Naive thymus-derived CD4-positive, alpha-beta T cell (primary cell): Measurements from ENCODE around the gene IGFBP6. TPM values are rescaled to one million over a fixed set of nuclear protein-coding genes. Genes with fewer than 3 reads are reported as not detected.

ENCODE experiments used
- ATAC-seq: fragments of 150-1000 bp; cut with Tn5 transposase; 2 replicates; pipeline ENCODE4 v1.10.0; 2021; ENCODE audit warnings: mild to moderate bottlenecking, moderate library complexity
- CTCF ChIA-PET: fragments of 350-600 bp; sonication (Branson Sonifier 250); formaldehyde crosslinking; loops from one replicate; lab custom pipeline; 2021; ENCODE audit warnings: antibody characterized with exemption; lab: Charles Lee
- POLR2A ChIA-PET: fragments of 350-600 bp; sonication (Branson Sonifier 250); formaldehyde crosslinking; loops from one replicate; lab custom pipeline; 2021; ENCODE audit warnings: antibody characterized with exemption, inconsistent platforms; lab: Charles Lee
- DNase-seq, 9 donors: peaks; one replicate each; pipeline versions ENCODE4 v3.0.0 to v3.0.0-alpha.2; 2020 to 2022; ENCODE audit warnings: mixed read lengths in 1 of 9
- H3K27ac ChIP-seq: one replicate; pipeline ENCODE4 v1.7.0; 2013; ENCODE audit warnings: mild to moderate bottlenecking, low read depth, low read length, moderate library complexity
- H3K27me3 ChIP-seq, 2 donors: one replicate each; pipeline ENCODE4 v1.7.0; 2013; ENCODE audit warnings: low read length in 2 of 2, mild to moderate bottlenecking in 2 of 2, moderate library complexity in 2 of 2; ENCODE audit not compliant: control insufficient read depth in 2 of 2, insufficient read depth in 2 of 2
- H3K36me3 ChIP-seq, 3 experiments: 1 replicate in 2 of 3; 2 replicates in 1 of 3; pipeline ENCODE4 v1.7.0; 2013; ENCODE audit warnings: low read length in 3 of 3, mild to moderate bottlenecking in 3 of 3, moderate library complexity in 1 of 3; ENCODE audit not compliant: insufficient read depth in 3 of 3, control insufficient read depth in 2 of 3
- H3K4me1 ChIP-seq, 2 donors: one replicate each; pipeline ENCODE4 v1.7.0; 2013; ENCODE audit warnings: low read length in 2 of 2, mild to moderate bottlenecking in 2 of 2, moderate library complexity in 1 of 2; ENCODE audit not compliant: control insufficient read depth in 2 of 2, insufficient read depth in 2 of 2
- H3K4me3 ChIP-seq: 2 replicates; pipeline ENCODE4 v1.7.0; 2013; ENCODE audit warnings: mild to moderate bottlenecking, low read length
- H3K9me3 ChIP-seq, 3 experiments: 1 replicate in 2 of 3; 2 replicates in 1 of 3; pipeline ENCODE4 v1.7.0; 2013; ENCODE audit warnings: low read length in 3 of 3; ENCODE audit not compliant: control insufficient read depth in 2 of 3
- H3K27ac Mint-ChIP-seq, 9 donors: one replicate each; pipeline ENCODE4 v1.8.0; 2020 to 2022; ENCODE audit warnings: mixed read lengths in 9 of 9, mild to moderate bottlenecking in 8 of 9, moderate library complexity in 5 of 9, inconsistent platforms in 2 of 9
- H3K27me3 Mint-ChIP-seq, 5 donors: one replicate each; pipeline ENCODE4 v1.8.0; 2021 to 2022; ENCODE audit warnings: mixed read lengths in 5 of 5, mild to moderate bottlenecking in 1 of 5
- H3K36me3 Mint-ChIP-seq, 5 donors: one replicate each; pipeline ENCODE4 v1.8.0; 2020 to 2022; ENCODE audit warnings: mixed read lengths in 5 of 5, mild to moderate bottlenecking in 3 of 5, inconsistent platforms in 1 of 5
- H3K4me1 Mint-ChIP-seq, 7 donors: one replicate each; pipeline ENCODE4 v1.8.0; 2020 to 2022; ENCODE audit warnings: mixed read lengths in 7 of 7, mild to moderate bottlenecking in 3 of 7, inconsistent platforms in 1 of 7
- H3K4me3 Mint-ChIP-seq, 10 donors: one replicate each; pipeline ENCODE4 v1.8.0; 2020 to 2022; ENCODE audit warnings: mild to moderate bottlenecking in 10 of 10, mixed read lengths in 10 of 10, moderate library complexity in 6 of 10, inconsistent platforms in 2 of 10
- H3K9me3 Mint-ChIP-seq, 11 donors: one replicate each; pipeline ENCODE4 v1.8.0; 2020 to 2022; ENCODE audit warnings: mixed read lengths in 11 of 11, mild to moderate bottlenecking in 4 of 11, inconsistent platforms in 1 of 11, moderate library complexity in 1 of 11
- intact Hi-C, 2 donors: fragments of 100-400 bp; cut with micrococcal nuclease; formaldehyde crosslinking; loops; one replicate each; pipeline ENCODE4 v1.15.1; 2023
- polyA plus RNA-seq, 2 donors: library from polyadenylated mRNA; unstranded; fragments of 300-500 nt; fragmentation: Illumina TruSeq; gene quantifications; one replicate each; pipeline ENCODE4 v1.2.3, GENCODE V29; 2021
- total RNA-seq, 6 experiments: library from RNA in 5 of 6; stranded (reverse) in 5 of 6; gene quantifications; 1 replicate in 5 of 6; 2 replicates in 1 of 6; pipeline ENCODE4 v1.2.3 and lab custom pipeline; 2021 to 2026

IGFBP6 gene
- total and polyA plus RNA-seq, 7 experiments from 2014 or later = 0.34 to 0.81 (median 0.54) TPM; not detected in 2

GRCh38 chr12:53054112-53054878 is 43.2 kb upstream of the IGFBP6 start:
- Mint-ChIP-seq H3K36me3 (no peaks in the 10 kb centered on the region), H3K27me3 (no peaks in the 10 kb centered on the region), H3K27ac (peak overlapping the region; percentile 83 to 96 (median 92)), H3K4me3 (peak overlapping the region; percentile 89 to 97 (median 94)), H3K4me1 (peaks cover 8 to 14% (median 11%) of the 10 kb centered on the region in 7 donors), H3K9me3 (no peaks in the 10 kb centered on the region)
- H3K27me3 ChIP-seq = no peaks in the 10 kb centered on the region
- peak overlapping the region; percentile 95 for H3K4me3 ChIP-seq
- H3K4me1 ChIP-seq = peaks cover 6 to 9% of the 10 kb centered on the region in 2 donors
- POLR2A ChIA-PET = interaction anchor here (0.7 to 2.4 kb wide), 8 partner anchors 9 to 144 kb away, joined by 3 to 16 read pairs (median 4); partner anchors contain the start of genes EIF4B, IGFBP6 and SPRYD3
- DNase-seq = peak; percentile 85 to 94 (median 93)
- intact Hi-C loops = loop anchor here (1.0 to 10.0 kb wide), 7 partner anchors 12 to 451 kb away; partner anchors contain the start of genes EIF4B (in 2 of the 2), SPRYD3 (in 2 of the 2), IGFBP6 (in 1 of the 2) and MYG1 (in 1 of the 2)
- H3K9me3 ChIP-seq = no peaks in the 10 kb centered on the region
- CTCF ChIA-PET = interaction anchor here (0.8 to 3.9 kb wide), 3 partner anchors 8 to 45 kb away, joined by 3 to 20 read pairs (median 17); no protein-coding TSS in a partner anchor
- ATAC-seq = peak; percentile 98
- H3K27ac ChIP-seq = peak overlapping the region; percentile 71
- H3K36me3 ChIP-seq = no peaks in the 10 kb centered on the region

DNA sequence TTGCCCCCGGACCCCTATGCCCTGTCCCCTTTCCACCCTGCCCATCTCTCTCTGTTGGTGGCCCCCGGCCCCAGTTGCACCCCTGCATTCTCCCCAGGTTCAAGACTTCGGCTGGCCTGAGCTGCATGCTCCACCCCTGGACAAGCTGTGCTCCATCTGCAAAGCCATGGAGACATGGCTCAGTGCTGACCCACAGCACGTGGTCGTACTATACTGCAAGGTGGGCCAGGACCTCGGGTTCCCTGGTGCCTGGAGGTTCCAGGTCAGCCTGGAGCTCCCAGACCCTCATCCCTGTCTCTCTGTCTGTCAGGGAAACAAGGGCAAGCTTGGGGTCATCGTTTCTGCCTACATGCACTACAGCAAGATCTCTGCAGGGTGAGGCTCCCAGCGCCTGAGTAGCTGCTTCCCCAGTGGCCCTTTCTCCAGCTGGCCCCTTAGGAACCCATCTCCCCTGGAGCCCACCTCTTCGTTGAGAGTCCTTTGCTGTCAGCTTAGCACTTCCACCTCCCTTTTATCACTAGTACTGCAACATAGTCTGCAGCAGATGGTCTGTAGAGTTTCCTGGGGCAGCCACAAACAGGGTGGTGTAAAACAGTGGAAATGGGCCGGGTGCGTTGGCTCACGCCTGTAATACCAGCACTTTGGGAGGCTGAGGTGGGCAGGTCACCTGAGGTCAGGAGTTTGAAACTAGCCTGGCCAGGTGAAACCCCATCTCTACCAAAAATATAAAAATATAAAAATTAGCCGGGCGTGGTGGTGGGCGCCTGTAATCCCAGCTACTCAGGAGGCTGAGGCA is 41.8 kb upstream of the IGFBP6 start:
- Mint-ChIP-seq H3K4me1 (peaks cover 8 to 14% (median 11%) of the 10 kb centered on the region in 7 donors), H3K27ac (peak overlapping the region in 3 of 9 donors; percentile 8 to 48 (median 38)), H3K9me3 (no peaks in the 10 kb centered on the region), H3K36me3 (no peaks in the 10 kb centered on the region), H3K4me3 (peak overlapping the region in 6 of 10 donors; percentile 30 to 74 (median 54)), H3K27me3 (no peaks in the 10 kb centered on the region)
- Histone ChIP-seq H3K36me3 (no peaks in the 10 kb centered on the region), H3K27ac (no peak overlapping the region), H3K27me3 (no peaks in the 10 kb centered on the region), H3K9me3 (no peaks in the 10 kb centered on the region), H3K4me1 (peaks cover 6 to 9% of the 10 kb centered on the region in 2 donors), H3K4me3 (no peak overlapping the region)
- DNase-seq (no peak), ATAC-seq (no peak)
- intact Hi-C loops = loop anchor here in 1 of 2 donors (10.0 kb wide), 1 partner anchor 449 kb away; the partner anchor contains the start of genes NPFF and TARBP2
- ChIA-PET POLR2A (interaction anchor here (0.9 to 1.8 kb wide), 3 partner anchors 8 to 50 kb away, joined by 3 to 6 read pairs (median 4); partner anchors contain the start of genes EIF4B and IGFBP6), CTCF (interaction anchor here (0.8 to 3.9 kb wide), 5 partner anchors 10 to 213 kb away, joined by 3 to 20 read pairs (median 3); partner anchors contain the start of gene SOAT2)

DNA sequence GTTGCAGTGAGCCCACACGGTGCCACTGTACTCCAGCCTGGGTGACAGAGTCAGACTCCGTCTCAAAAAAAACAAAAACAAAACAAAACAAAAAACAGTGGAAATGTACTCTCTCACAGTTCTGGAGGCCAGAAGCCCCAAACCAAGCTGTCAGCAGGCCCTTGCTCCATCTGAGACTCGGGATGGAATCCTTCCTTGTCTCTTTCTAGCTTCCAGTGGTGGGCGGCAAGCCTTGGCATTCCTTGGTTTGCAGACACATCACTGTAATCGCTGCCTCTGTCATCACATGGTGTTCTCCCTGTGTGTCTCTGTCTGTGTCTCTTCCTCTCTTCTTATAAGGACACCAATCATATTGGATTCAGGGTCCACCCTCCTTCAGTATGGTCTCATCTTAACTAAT is 41.2 kb upstream of the IGFBP6 start:
- ATAC-seq = no peak
- Mint-ChIP-seq H3K9me3 (no peaks in the 10 kb centered on the region), H3K4me1 (peaks cover 8 to 16% (median 11%) of the 10 kb centered on the region in 7 donors), H3K27ac (no peak overlapping the region), H3K27me3 (no peaks in the 10 kb centered on the region), H3K36me3 (no peaks in the 10 kb centered on the region), H3K4me3 (no peak overlapping the region)
- H3K4me3 ChIP-seq = no peak overlapping the region
- intact Hi-C loops = loop anchor here in 1 of 2 donors (10.0 kb wide), 1 partner anchor 449 kb away; the partner anchor contains the start of genes NPFF and TARBP2
- CTCF ChIA-PET = interaction anchor here (1.1 to 3.9 kb wide), 4 partner anchors 10 to 47 kb away, joined by 3 to 20 read pairs (median 10); partner anchors contain the start of gene SOAT2
- DNase-seq = no peak
- POLR2A ChIA-PET = interaction anchor here (1.8 kb wide), 1 partner anchor 10 kb away, joined by 4 read pairs; no protein-coding TSS in a partner anchor
- H3K27me3 ChIP-seq = no peaks in the 10 kb centered on the region
- H3K4me1 ChIP-seq = peaks cover 6 to 9% of the 10 kb centered on the region in 2 donors
- H3K9me3 ChIP-seq = no peaks in the 10 kb centered on the region
- H3K36me3 ChIP-seq = no peaks in the 10 kb centered on the region
- no peak overlapping the region for H3K27ac ChIP-seq

DNA sequence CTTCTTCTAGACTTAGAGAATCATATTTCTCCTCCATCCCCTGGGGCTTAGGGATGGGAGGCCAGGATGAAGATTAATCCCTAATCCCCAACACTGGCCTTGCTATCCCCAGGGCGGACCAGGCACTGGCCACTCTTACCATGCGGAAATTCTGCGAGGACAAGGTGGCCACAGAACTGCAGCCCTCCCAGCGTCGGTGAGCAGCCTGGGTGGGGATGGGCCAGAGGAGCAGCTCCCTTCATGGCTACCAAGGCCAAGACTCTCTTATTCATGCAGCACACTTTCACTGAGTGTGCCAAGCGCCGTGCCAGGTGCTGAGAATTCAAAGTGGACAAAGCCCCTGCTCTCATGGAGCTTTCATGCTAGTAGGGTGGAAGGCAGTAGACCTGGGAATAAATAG is 40.6 kb upstream of the IGFBP6 start:
- ChIA-PET POLR2A (interaction anchor here (1.8 kb wide), 1 partner anchor 9 kb away, joined by 4 read pairs; no protein-coding TSS in a partner anchor), CTCF (interaction anchor here (1.1 to 1.3 kb wide), 2 partner anchors 10 to 46 kb away, joined by 3 read pairs; partner anchors contain the start of gene SOAT2)
- Mint-ChIP-seq H3K4me3 (no peak overlapping the region), H3K36me3 (no peaks in the 10 kb centered on the region), H3K27me3 (no peaks in the 10 kb centered on the region), H3K9me3 (no peaks in the 10 kb centered on the region), H3K4me1 (peaks cover 8 to 17% (median 11%) of the 10 kb centered on the region in 7 donors), H3K27ac (peak overlapping the region in 1 of 9 donors; percentile 1)
- Histone ChIP-seq H3K9me3 (no peaks in the 10 kb centered on the region), H3K27me3 (no peaks in the 10 kb centered on the region), H3K4me1 (peaks cover 6 to 9% of the 10 kb centered on the region in 2 donors), H3K4me3 (no peak overlapping the region), H3K27ac (no peak overlapping the region), H3K36me3 (no peaks in the 10 kb centered on the region)
- DNase-seq (no peak), ATAC-seq (no peak)
- intact Hi-C loops = loop anchor here in 1 of 2 donors (10.0 kb wide), 1 partner anchor 448 kb away; the partner anchor contains the start of genes NPFF and TARBP2

DNA sequence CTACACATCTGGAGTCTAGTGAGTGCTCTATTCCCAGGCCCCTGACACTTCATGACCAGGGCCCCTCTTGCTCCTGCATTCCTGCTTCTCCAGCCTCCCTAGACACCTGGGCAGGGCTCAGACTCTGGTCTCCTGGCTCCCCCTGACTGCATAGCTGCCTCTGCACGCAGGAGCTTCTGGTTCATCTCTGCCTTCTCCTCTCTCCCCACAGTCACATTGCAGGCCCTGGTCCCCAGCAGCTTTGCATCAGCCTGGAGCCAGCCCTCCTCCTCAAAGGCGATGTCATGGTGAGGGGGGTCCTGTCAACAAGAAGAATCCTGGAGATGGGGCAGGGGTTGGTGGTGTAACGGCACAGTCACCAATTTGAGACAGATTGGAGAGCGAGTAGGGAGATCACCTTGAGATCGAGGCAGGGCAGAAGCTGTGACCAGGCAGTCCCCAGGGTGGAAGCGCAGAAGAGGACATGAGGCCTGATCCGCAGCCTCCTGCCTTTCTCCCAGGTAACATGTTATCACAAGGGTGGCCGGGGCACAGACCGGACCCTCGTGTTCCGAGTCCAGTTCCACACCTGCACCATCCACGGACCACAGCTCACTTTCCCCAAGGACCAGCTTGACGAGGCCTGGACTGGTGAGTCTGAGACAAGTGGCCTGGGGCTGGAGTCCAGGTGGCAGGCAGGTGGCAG is 39.5 kb upstream of the IGFBP6 start:
- Mint-ChIP-seq H3K4me3 (no peak overlapping the region), H3K27me3 (no peaks in the 10 kb centered on the region), H3K27ac (peak overlapping the region in 2 of 9 donors; percentile 42 to 51), H3K4me1 (peaks cover 8 to 17% (median 11%) of the 10 kb centered on the region in 7 donors), H3K36me3 (no peaks in the 10 kb centered on the region), H3K9me3 (no peaks in the 10 kb centered on the region)
- no peak overlapping the region for H3K27ac ChIP-seq
- no peaks in the 10 kb centered on the region for H3K9me3 ChIP-seq
- no peak overlapping the region for H3K4me3 ChIP-seq
- no peaks in the 10 kb centered on the region for H3K36me3 ChIP-seq
- no peak for DNase-seq
- ChIA-PET CTCF (no interaction called here), POLR2A (interaction anchor here (1.8 kb wide), 1 partner anchor 8 kb away, joined by 4 read pairs; no protein-coding TSS in a partner anchor)
- no peaks in the 10 kb centered on the region for H3K27me3 ChIP-seq
- peaks cover 6 to 9% of the 10 kb centered on the region in 2 donors for H3K4me1 ChIP-seq
- no peak for ATAC-seq
- intact Hi-C loops = loop anchor here in 1 of 2 donors (10.0 kb wide), 1 partner anchor 447 kb away; the partner anchor contains the start of genes NPFF and TARBP2
